Skeletal muscle cell (primary cell): ENCODE results near the gene CSN3.

Source experiments
- DNase-seq: peaks from one replicate; pipeline ENCODE4 v3.0.0-alpha.2; 2010; ENCODE audit warnings: low read depth
- H3K4me3 ChIP-seq: 2 replicates; pipeline ENCODE4 v1.5.1; 2011; ENCODE audit warnings: low read depth, mild to moderate bottlenecking, control low read depth, low read length, moderate library complexity

The CSN3 gene

DNA sequence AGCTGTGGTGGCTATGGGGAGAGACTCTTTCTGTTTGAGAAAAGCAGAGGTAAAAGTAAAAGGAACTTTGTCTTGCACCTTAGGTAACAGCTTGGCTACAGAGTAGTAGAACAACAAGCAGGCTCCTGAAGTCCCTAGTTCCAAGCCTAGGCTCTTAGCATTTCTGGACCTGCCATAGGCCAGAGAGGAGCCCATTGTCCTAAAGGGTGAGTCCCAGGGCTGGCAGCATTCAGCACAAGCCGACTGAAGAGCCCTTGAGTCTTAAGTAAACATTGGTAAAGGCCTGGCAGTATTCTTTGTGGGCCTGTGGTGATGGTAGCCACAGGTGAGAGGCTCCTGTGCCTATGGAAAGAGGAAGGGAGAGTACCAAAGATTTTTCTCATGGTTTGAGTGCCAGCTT lies 38.2 kb downstream of the CSN3 start:
- no peak overlapping the region for H3K4me3 ChIP-seq
- no peak for DNase-seq

DNA sequence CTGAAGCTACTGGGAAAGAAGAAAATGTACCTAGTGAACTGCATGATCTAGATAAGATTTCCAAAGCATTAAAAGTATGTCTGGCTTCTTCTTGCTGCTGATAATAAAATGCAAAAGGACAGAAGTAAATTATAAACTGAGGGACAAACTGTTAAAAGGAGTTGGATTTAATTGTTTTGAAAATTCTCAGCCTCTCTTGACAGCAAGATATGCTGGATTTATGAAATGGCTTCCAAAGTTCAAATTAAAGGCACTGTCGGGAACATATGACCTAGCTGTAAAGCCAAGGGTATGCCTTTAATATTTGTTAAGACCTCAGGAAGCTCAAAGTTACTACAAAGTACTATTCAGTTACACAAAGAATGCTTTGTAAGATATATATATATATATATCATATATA lies 46.3 kb downstream of the CSN3 start:
- no peak for DNase-seq
- H3K4me3 ChIP-seq: no peak overlapping the region

DNA sequence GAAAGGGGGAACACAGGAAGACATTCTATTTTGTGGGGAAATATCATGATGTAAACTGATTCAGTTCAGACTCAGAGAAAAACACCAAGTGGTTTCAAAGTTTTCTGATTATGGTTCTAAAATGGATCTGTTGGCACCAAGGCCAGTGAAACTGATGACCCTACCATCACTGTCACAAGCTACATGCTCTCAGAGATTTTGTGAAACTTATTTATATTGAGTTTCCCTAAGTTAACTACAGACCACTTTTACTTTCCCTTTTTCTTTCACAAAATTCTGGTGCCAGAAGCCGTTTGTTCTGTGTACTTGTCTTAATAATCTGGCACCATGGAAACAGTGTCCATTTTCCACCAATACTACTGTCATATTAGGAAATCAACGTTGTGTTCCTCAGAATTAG lies 48.9 kb downstream of the CSN3 start:
- H3K4me3 ChIP-seq: no peak overlapping the region
- DNase-seq: no peak

DNA sequence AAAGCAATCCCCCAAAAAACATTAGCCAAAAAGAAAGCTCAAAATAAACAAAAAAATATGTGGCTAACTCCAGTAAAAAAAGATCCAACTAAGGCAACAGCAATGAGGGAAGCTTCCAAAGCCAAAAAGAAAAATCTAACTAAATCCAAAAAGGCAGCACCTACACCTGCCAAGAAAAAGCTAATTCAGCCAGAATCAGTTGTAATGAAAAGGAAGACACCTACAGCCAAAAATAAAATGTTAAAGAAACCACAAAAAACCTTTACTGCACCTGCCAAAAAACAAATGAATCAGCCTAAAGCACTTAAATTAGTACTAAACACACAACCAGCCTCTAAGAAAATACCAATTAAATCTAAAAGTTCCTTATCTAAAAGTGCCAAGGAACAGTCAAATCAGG lies 55.2 kb downstream of the CSN3 start:
- H3K4me3 ChIP-seq: no peak overlapping the region
- DNase-seq: no peak

DNA sequence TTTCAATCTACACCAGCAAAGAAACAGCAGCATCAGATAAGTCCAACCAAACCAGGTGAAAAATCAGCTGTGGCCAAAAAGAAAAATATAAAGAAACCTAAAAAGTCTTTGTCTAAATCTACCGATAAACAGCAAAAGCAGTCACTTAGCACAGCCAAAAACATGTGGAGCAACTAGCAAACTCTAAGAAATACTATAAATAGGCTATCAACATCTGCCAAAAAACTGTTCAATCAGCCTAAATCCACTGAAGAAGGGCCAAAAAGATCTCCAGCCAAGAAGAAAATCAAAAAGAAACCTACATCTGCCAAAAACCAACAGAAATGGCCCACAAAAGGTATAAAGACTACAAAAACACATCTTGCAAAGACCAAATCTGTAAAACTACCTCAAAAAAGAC lies 55.7 kb downstream of the CSN3 start:
- no peak overlapping the region for H3K4me3 ChIP-seq
- no peak for DNase-seq

DNA sequence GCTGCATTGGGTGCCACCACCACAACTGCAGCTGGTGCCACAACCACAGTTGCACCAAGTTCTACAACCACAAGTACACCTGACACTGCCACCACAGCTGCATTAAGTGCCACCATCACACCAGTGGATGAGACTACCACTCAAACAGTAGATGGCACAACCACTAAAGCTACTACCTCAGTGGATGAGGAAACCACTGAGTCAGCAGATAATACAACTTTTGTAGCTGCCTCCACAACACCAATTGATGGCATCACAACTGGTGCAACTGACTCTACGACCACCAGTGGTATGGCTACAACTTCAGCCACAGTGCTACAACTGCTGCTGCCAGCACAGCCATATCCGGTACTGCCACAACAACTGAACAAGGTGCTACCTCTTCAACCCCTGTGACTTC lies 57.2 kb downstream of the CSN3 start:
- DNase-seq: no peak
- no peak overlapping the region for H3K4me3 ChIP-seq

DNA sequence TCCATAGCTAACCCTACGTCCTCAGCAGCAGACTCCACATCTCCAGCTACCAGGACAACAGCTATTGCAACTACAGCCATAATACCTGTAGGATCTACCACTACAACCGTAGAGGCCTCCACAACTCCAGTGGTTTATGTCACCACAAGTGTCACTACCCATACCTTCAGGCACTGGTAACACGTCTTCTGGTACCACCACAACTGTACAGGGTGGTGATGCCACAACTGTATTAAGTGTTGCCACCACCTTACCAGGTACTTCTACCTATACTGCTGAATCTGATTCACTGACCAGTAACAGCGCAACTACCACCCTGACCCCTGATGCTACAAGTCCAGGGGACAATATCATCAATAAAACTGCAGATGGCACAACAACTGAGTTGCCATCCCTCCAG lies 57.8 kb downstream of the CSN3 start:
- DNase-seq: no peak
- H3K4me3 ChIP-seq: no peak overlapping the region
